ENCODE measurements around the gene NFIB.

- TF ChIP-seq CTCF (conservative IDR thresholded peaks at IDR 0.05) (no peak), EZH2 (IDR thresholded peaks at IDR 0.05; ENCODE audit: low read depth) (no peak)
These were observed 217.6 kb downstream of the NFIB start for GRCh38 chr9:14096258-14096922.

Data from PC-9 (cell line).